B cell (primary cell): ENCODE measurements around the gene M6PR. TPM values are rescaled to one million over a fixed set of nuclear protein-coding genes. Genes with fewer than 3 reads are reported as not detected.

Experiments used
- ATAC-seq: fragments of 200-7000 bp; cut with Tn5 transposase; one replicate; pipeline ENCODE4 v1.10.0; 2021; ENCODE audit warnings: low read depth, mild to moderate bottlenecking, moderate number of reproducible peaks, moderate library complexity
- CTCF ChIA-PET: fragments of 350-600 bp; sonication (Branson Sonifier 250); formaldehyde crosslinking; loops from one replicate; lab custom pipeline; 2021; ENCODE audit warnings: antibody characterized with exemption, inconsistent platforms; lab: Charles Lee
- POLR2A ChIA-PET: fragments of 350-600 bp; sonication (Branson Sonifier 250); formaldehyde crosslinking; loops from one replicate; lab custom pipeline; 2021; ENCODE audit warnings: antibody characterized with exemption; lab: Charles Lee
- DNase-seq: peaks from one replicate; pipeline ENCODE4 v3.0.0; 2013
- H2AFZ ChIP-seq: 2 replicates; pipeline ENCODE4 v1.6.1; 2012; ENCODE audit warnings: mild to moderate bottlenecking, low read depth, low read length; ENCODE audit not compliant: insufficient read depth, poor library complexity, severe bottlenecking
- H3K27ac ChIP-seq, 2 donors: 1 replicate in 1 of 2; 2 replicates in 1 of 2; pipeline ENCODE4 v1.5.1; 2012 to 2013; ENCODE audit warnings: low read length in 2 of 2, mild to moderate bottlenecking in 2 of 2, moderate library complexity in 1 of 2
- H3K27me3 ChIP-seq, 4 experiments: fragments of 200-600 bp in 1 of 4; sonication (generic) in 1 of 4; replicated peaks in 1 of 4; 1 replicate in 2 of 4; 2 replicates in 2 of 4; pipeline versions ENCODE4 v1.6.1 to v1.7.0; 2013 to 2016; ENCODE audit warnings: low read length in 3 of 4, mild to moderate bottlenecking in 2 of 4, mixed read lengths in 1 of 4, moderate library complexity in 1 of 4; ENCODE audit not compliant: insufficient read depth in 4 of 4, control insufficient read depth in 3 of 4; ENCODE audit errors: control extremely low read depth in 1 of 4
- H3K36me3 ChIP-seq, 2 experiments: replicated peaks in 1 of 2; 1 replicate in 1 of 2; 2 replicates in 1 of 2; pipeline versions ENCODE4 v1.6.1 to v1.7.1; 2013; ENCODE audit warnings: low read length in 1 of 2; ENCODE audit not compliant: insufficient read depth in 2 of 2, control insufficient read depth in 1 of 2; ENCODE audit errors: control extremely low read depth in 1 of 2, extremely low read depth in 1 of 2
- H3K4me1 ChIP-seq, 2 donors: fragments of 200-600 bp in 1 of 2; sonication (generic) in 1 of 2; 1 replicate in 1 of 2; 2 replicates in 1 of 2; pipeline versions ENCODE4 v1.5.1 to v1.6.1; 2013 to 2017; ENCODE audit warnings: low read length in 2 of 2; ENCODE audit not compliant: control insufficient read depth in 2 of 2, insufficient read depth in 2 of 2
- H3K4me2 ChIP-seq: replicated peaks from 2 replicates; pipeline ENCODE3; 2012; ENCODE audit warnings: mild to moderate bottlenecking, low read depth, low read length; ENCODE audit not compliant: poor library complexity, severe bottlenecking
- H3K4me3 ChIP-seq, 5 experiments: fragments of 200-600 bp in 1 of 5; sonication (generic) in 1 of 5; 1 replicate in 3 of 5; 2 replicates in 2 of 5; pipeline versions ENCODE4 v1.5.1 to v1.7.0; 2011 to 2016; ENCODE audit warnings: low read length in 4 of 5, mild to moderate bottlenecking in 4 of 5, low read depth in 2 of 5, control low read depth in 1 of 5, moderate library complexity in 1 of 5; ENCODE audit not compliant: insufficient read depth in 1 of 5; ENCODE audit errors: control extremely low read depth in 1 of 5, extremely low read depth in 1 of 5
- H3K79me2 ChIP-seq: fragments of 200-600 bp; sonication (generic); one replicate; pipeline ENCODE4 v1.6.0; 2016; ENCODE audit warnings: low read length; ENCODE audit not compliant: control insufficient read depth, insufficient read depth
- H3K9ac ChIP-seq: fragments of 200-600 bp; sonication (generic); 2 replicates; pipeline ENCODE4 v1.6.1; 2017; ENCODE audit warnings: mild to moderate bottlenecking, low read length, moderate library complexity
- H3K9me3 ChIP-seq, 3 donors: one replicate each; pipeline versions ENCODE4 v1.6.1 to v1.7.1; 2013; ENCODE audit warnings: low read length in 2 of 3; ENCODE audit not compliant: control insufficient read depth in 2 of 3, insufficient read depth in 1 of 3; ENCODE audit errors: control extremely low read depth in 1 of 3
- H4K20me1 ChIP-seq: 2 replicates; pipeline ENCODE4 v1.6.0; 2012; ENCODE audit warnings: mild to moderate bottlenecking, low read length; ENCODE audit not compliant: insufficient read depth, control insufficient read depth, poor library complexity, severe bottlenecking
- H3K27ac Mint-ChIP-seq: one replicate; pipeline ENCODE4 v1.8.0; 2021; ENCODE audit warnings: mixed read lengths
- H3K27me3 Mint-ChIP-seq: one replicate; pipeline ENCODE4 v1.8.0; 2021; ENCODE audit warnings: mixed read lengths
- H3K4me1 Mint-ChIP-seq: one replicate; pipeline ENCODE4 v1.8.0; 2021; ENCODE audit warnings: mixed read lengths
- H3K4me3 Mint-ChIP-seq: one replicate; pipeline ENCODE4 v1.8.0; 2021; ENCODE audit warnings: mixed read lengths
- H3K9me3 Mint-ChIP-seq: one replicate; pipeline ENCODE4 v1.8.0; 2022; ENCODE audit warnings: mixed read lengths; ENCODE audit not compliant: insufficient read depth
- CTCF ChIP-seq: fragments of 200-600 bp; IDR thresholded peaks from one replicate; pipeline ENCODE4 v1.8.0; 2022; ENCODE audit warnings: antibody characterized with exemption, mild to moderate bottlenecking
- EZH2 ChIP-seq: IDR thresholded peaks from 2 replicates; pipeline ENCODE4 v1.6.1; 2012; ENCODE audit warnings: borderline replicate concordance, low read depth, mild to moderate bottlenecking, moderate library complexity, low read length; ENCODE audit not compliant: insufficient read depth, poor library complexity, severe bottlenecking
- WGBS: methylation state at CpG from one replicate; pipeline ENCODE4 v1.1.5; 2013; ENCODE audit warnings: missing lambda C conversion rate; ENCODE audit not compliant: insufficient coverage; 5-methylcytosine and 5-hydroxymethylcytosine counted together
- intact Hi-C: fragments of 100-400 bp; cut with micrococcal nuclease; formaldehyde crosslinking; loops from one replicate; pipeline ENCODE4 v1.10.0; 2022
- polyA plus RNA-seq: library from polyadenylated mRNA; depleted of rRNA; stranded (reverse); fragments of >200 nt; gene quantifications from 2 replicates; pipeline ENCODE4 v1.2.3, GENCODE V29; 2012
- total RNA-seq, 2 donors: library from RNA; stranded (reverse); fragments of 120-200 nt in 1 of 2; gene quantifications; 1 replicate in 1 of 2; 2 replicates in 1 of 2; pipeline versions ENCODE4 v1.2.3 to v1.2.4, GENCODE V29; 2013 to 2022

Gene M6PR
- total and polyA plus RNA-seq, 2 donors (not counting 1 experiment from before 2014, with no cell fraction given): 58.8 to 204 TPM

- H3K4me3 ChIP-seq: no peak overlapping the region
- 81% methylated on average over 11 of the region's 16 CpGs for whole genome bisulfite sequencing
- peaks cover 31 to 42% of the 10 kb centered on the region in 2 donors for H3K4me1 ChIP-seq
- H3K4me1 Mint-ChIP-seq: peaks cover 41% of the 10 kb centered on the region
- no peak overlapping the region for H3K27ac Mint-ChIP-seq
- H4K20me1 ChIP-seq: no peaks in the 10 kb centered on the region
- TF ChIP-seq CTCF: no peak
- no peak for TF ChIP-seq EZH2
- H3K9me3 Mint-ChIP-seq: peaks cover 3% of the 10 kb centered on the region
- CTCF ChIA-PET: interaction anchor here (0.5 kb wide), 1 partner anchor 224 kb away, joined by 5 read pairs; no protein-coding TSS in a partner anchor
- no peaks in the 10 kb centered on the region for H3K27me3 ChIP-seq
- intact Hi-C loops: no loop called here
- ATAC-seq: no peak
- H3K79me2 ChIP-seq: no peaks in the 10 kb centered on the region
- H3K4me3 Mint-ChIP-seq: no peak overlapping the region
- H2AFZ ChIP-seq: peak overlapping the region; percentile 32
- no peaks in the 10 kb centered on the region for H3K27me3 Mint-ChIP-seq
- POLR2A ChIA-PET: no interaction called here
- no peak overlapping the region for H3K4me2 ChIP-seq
- no peaks in the 10 kb centered on the region for H3K36me3 ChIP-seq
- no peak overlapping the region for H3K9ac ChIP-seq
- H3K9me3 ChIP-seq: peaks cover 0 to 12% (median 0%) of the 10 kb centered on the region in 3 donors
- no peak overlapping the region for H3K27ac ChIP-seq
- no peak for DNase-seq
These were observed 42.9 kb downstream of the M6PR start for GRCh38 chr12:8906266-8907180.

- Histone ChIP-seq H3K4me2 (no peak overlapping the region), H3K36me3 (no peaks in the 10 kb centered on the region), H3K9ac (no peak overlapping the region), H3K79me2 (no peaks in the 10 kb centered on the region), H3K27me3 (no peaks in the 10 kb centered on the region), H3K4me1 (peaks cover 29 to 40% of the 10 kb centered on the region in 2 donors), H3K27ac (no peak overlapping the region), H4K20me1 (no peaks in the 10 kb centered on the region), H2AFZ (no peak overlapping the region), H3K4me3 (no peak overlapping the region), H3K9me3 (peaks cover 0 to 22% (median 0%) of the 10 kb centered on the region in 3 donors)
- ATAC-seq: no peak
- no peak for TF ChIP-seq CTCF
- TF ChIP-seq EZH2: no peak
- Mint-ChIP-seq H3K4me3 (no peak overlapping the region), H3K9me3 (peaks cover 3% of the 10 kb centered on the region), H3K27ac (no peak overlapping the region), H3K4me1 (peaks cover 36% of the 10 kb centered on the region), H3K27me3 (no peaks in the 10 kb centered on the region)
- WGBS: 100% methylated on average over 3 of the region's 10 CpGs
- POLR2A ChIA-PET: interaction anchor here (0.7 kb wide), 1 partner anchor 359 kb away, joined by 5 read pairs; no protein-coding TSS in a partner anchor
- intact Hi-C loops: no loop called here
- no peak for DNase-seq
- CTCF ChIA-PET: interaction anchor here (3.5 kb wide), 1 partner anchor 15 kb away, joined by 17 read pairs; no protein-coding TSS in a partner anchor
These were observed 43.9 kb downstream of the M6PR start for GRCh38 chr12:8905546-8905945.
